ENCODE results near the gene PHACTR1.

The PHACTR1 gene

GRCh38 chr6:13096084-13096483, 379.5 kb downstream of the PHACTR1 start:
- no peak for TF ChIP-seq POLR2A (IDR thresholded peaks at IDR 0.05; ENCODE audit: low read depth, low read length)
- DNase-seq (ENCODE audit: insufficient read length, low spot score) (no peak), FAIRE-seq (no peak)

- DNase-seq (ENCODE audit: insufficient read length, low spot score) (no peak), FAIRE-seq (no peak)
- TF ChIP-seq POLR2A (IDR thresholded peaks at IDR 0.05; ENCODE audit: low read depth, low read length): no peak
Measured at GRCh38 chr6:13097454-13097853, 380.9 kb downstream of the PHACTR1 start.

GRCh38 chr6:13098006-13098405, 381.4 kb downstream of the PHACTR1 start:
- TF ChIP-seq POLR2A (IDR thresholded peaks at IDR 0.05; ENCODE audit: low read depth, low read length): no peak
- FAIRE-seq: no peak
- no peak for DNase-seq (ENCODE audit: insufficient read length, low spot score)

GRCh38 chr6:13098793-13099570, 382.4 kb downstream of the PHACTR1 start:
- no peak for TF ChIP-seq POLR2A (IDR thresholded peaks at IDR 0.05; ENCODE audit: low read depth, low read length)
- FAIRE-seq (no peak), DNase-seq (ENCODE audit: insufficient read length, low spot score) (no peak)

- DNase-seq (ENCODE audit: insufficient read length, low spot score) (no peak), FAIRE-seq (no peak)
- TF ChIP-seq POLR2A (IDR thresholded peaks at IDR 0.05; ENCODE audit: low read depth, low read length): no peak
Measured at GRCh38 chr6:13099771-13100170, 383.2 kb downstream of the PHACTR1 start.

GRCh38 chr6:13101409-13101808, 384.8 kb downstream of the PHACTR1 start:
- no peak for FAIRE-seq
- no peak for DNase-seq (ENCODE audit: insufficient read length, low spot score)
- no peak for TF ChIP-seq POLR2A (IDR thresholded peaks at IDR 0.05; ENCODE audit: low read depth, low read length)

- no peak for FAIRE-seq
- no peak for TF ChIP-seq POLR2A (IDR thresholded peaks at IDR 0.05; ENCODE audit: low read depth, low read length)
Measured at GRCh38 chr6:13101985-13102384, 385.4 kb downstream of the PHACTR1 start.

GRCh38 chr6:13103169-13103568, 386.6 kb downstream of the PHACTR1 start:
- no peak for DNase-seq (ENCODE audit: insufficient read length, low spot score)
- FAIRE-seq: no peak
- TF ChIP-seq POLR2A (IDR thresholded peaks at IDR 0.05; ENCODE audit: low read depth, low read length): no peak

More at GRCh38 chr6:13101985-13102384, 385.4 kb downstream of the PHACTR1 start:
- DNase-seq (ENCODE audit: insufficient read length, low spot score): no peak

- DNase-seq (ENCODE audit: insufficient read length, low spot score): no peak
- FAIRE-seq: no peak
- TF ChIP-seq POLR2A (IDR thresholded peaks at IDR 0.05; ENCODE audit: low read depth, low read length): no peak
Measured at GRCh38 chr6:13105139-13105538, 388.6 kb downstream of the PHACTR1 start.

GRCh38 chr6:13112921-13113320, 396.4 kb downstream of the PHACTR1 start:
- no peak for TF ChIP-seq POLR2A (IDR thresholded peaks at IDR 0.05; ENCODE audit: low read depth, low read length)
- DNase-seq (ENCODE audit: insufficient read length, low spot score) (no peak), FAIRE-seq (no peak)

- DNase-seq (ENCODE audit: insufficient read length, low spot score) (no peak), FAIRE-seq (no peak)
- no peak for TF ChIP-seq POLR2A (IDR thresholded peaks at IDR 0.05; ENCODE audit: low read depth, low read length)
Measured at GRCh38 chr6:13113376-13113775, 396.8 kb downstream of the PHACTR1 start.

GRCh38 chr6:13113981-13114593, 397.5 kb downstream of the PHACTR1 start:
- DNase-seq (ENCODE audit: insufficient read length, low spot score) (no peak), FAIRE-seq (no peak)
- no peak for TF ChIP-seq POLR2A (IDR thresholded peaks at IDR 0.05; ENCODE audit: low read depth, low read length)

GRCh38 chr6:13116155-13116554, 399.6 kb downstream of the PHACTR1 start:
- FAIRE-seq (no peak), DNase-seq (ENCODE audit: insufficient read length, low spot score) (no peak)
- TF ChIP-seq POLR2A (IDR thresholded peaks at IDR 0.05; ENCODE audit: low read depth, low read length): no peak

- no peak for TF ChIP-seq POLR2A (IDR thresholded peaks at IDR 0.05; ENCODE audit: low read depth, low read length)
- DNase-seq (ENCODE audit: insufficient read length, low spot score) (no peak), FAIRE-seq (no peak)
Measured at GRCh38 chr6:13117570-13117969, 401.0 kb downstream of the PHACTR1 start.

- no peak for FAIRE-seq
- TF ChIP-seq POLR2A (IDR thresholded peaks at IDR 0.05; ENCODE audit: low read depth, low read length): no peak
Measured at GRCh38 chr6:13119549-13119948, 403.0 kb downstream of the PHACTR1 start.

More at GRCh38 chr6:13119549-13119948, 403.0 kb downstream of the PHACTR1 start:
- no peak for DNase-seq (ENCODE audit: insufficient read length, low spot score)
